ENCODE measurements around the gene ITGAD. TPM values are rescaled to one million over a fixed set of nuclear protein-coding genes. Genes with fewer than 3 reads are reported as not detected.

ITGAD gene
- 0.02 TPM in 1 of 5 replicates, not detected in the others for total RNA-seq (2022; extraction: Qiagen RNA extraction)

DNA sequence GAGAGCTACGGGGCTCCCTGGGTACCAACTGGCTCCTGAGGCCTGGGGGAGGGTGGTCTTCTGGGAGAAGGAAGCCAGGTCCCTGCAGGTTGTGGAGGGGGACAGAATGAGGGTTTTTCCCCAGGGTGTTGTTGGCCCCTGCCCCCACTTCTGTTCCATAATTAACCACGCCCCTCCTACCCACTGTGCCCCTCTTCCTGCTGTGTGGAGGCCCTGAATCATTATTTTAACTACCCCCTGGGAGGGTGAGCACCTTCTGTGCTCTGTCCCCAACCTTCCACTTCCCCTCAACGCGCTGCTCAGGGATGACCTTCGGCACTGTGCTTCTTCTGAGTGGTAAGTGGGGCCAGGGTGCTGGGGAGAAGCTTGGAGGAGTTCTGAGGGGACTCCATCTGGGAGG is at the start of gene ITGAD:
Gene ITGAD, plus strand, starts transcription at position 280 of the 400 bp plus-strand sequence. Its CDS starts 26 bp downstream, at position 306.

DNA sequence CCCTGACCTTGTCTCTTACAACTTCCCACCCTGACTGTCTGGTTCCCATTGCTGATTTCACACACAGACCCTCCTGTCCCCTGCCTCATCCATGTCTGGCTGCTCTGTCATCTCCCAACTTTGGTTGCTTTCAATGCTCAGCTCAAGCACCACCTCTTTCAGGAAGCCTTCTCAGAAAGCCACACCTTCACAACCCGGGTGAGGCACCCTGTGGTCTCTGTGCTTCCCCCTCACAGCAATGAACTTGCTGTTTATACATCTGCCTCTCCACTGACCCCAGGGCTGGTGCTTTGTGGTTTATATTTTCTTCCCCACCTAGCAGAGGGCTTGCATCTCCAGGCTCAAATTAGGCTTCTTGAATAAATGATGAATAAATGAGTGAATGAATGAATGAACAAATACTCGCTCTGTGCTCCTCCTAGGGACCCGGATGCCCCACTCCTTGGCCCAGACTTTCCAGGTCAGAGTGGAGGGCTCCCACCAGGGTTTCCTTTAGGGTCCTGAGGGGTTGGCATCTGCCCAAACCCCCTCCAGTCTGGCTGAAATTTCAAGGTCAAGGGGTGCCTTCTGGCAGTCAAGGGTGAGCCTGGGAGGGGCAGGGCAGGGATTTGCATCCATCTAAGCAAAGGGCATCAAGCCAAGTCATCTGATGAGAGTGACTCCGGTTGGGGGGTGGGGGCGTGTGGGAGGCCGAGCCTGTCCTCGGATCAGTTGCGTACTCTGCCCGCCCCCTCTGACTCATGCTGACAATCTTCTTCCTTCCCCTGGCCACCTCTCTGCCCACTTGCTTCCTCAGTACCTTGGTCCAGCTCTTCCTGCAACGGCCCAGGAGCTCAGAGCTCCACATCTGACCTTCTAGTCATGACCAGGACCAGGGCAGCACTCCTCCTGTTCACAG is 38.5 kb upstream of the ITGAD start, which contains the start of gene ITGAX:
Gene ITGAX, plus strand, starts transcription at position 783 of the 898 bp plus-strand sequence. Its CDS starts 79 bp downstream, at position 862.

DNA sequence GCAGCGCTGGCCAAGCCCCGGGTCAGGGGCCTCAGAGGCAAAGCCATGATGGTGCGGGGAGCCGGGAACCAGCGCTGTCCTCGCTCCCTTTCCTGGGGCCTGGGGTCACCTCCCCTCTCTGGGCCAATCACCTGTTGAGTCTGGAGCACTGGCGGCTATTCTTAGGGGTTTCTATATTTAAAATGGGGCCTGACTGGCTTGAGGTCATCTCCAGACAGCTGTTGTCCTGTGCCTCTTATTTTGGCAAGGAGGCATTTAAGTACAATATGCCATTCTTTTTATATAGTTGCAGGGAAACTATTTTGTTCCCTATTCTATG is 35.1 kb downstream of the ITGAD start, which contains the start of gene COX6A2:
Gene COX6A2, minus strand, starts transcription at position 82 of the 319 bp plus-strand sequence. Its CDS starts 35 bp downstream, at position 47.

DNA sequence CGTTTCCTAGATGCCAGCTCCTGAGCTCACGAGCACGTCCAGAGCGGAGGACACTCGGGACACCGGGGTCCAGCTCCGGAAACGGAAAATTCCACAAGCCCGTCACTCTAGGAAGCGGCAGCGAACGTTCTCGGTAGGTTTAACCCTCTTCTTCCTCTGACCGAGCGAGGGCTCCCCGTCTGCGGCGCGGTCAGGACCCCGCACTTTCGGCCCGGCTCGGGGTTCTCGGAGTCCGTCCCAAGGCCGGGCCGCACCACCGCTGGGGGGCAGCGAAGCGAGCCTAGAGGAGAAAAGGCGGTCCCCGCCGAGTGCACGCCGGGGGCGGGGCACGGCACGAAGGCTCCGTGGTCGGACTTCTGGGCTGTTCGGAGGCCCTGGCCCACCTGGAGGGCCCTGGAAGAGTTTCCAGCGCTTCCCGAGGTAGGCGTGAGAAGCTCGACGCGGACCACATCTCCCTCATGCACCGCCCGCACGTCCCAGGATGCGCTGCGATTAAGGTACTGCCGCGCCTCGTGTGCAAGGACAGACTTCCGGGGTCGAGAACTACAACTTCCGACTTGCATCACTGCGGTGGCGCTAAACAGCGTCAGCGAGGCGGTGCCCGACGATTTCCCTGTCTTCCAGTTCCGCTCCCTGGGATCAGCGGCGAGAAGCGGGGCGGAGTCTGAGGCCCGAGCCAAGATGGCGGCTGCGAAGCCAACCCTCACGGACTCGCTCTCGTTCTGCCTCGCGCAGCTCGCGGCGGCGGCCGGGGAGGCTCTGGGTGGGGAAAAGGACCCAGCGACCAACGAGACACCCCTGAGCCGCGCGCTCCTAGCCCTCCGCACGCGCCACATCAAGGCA is 65.9 kb downstream of the ITGAD start, which contains the start of gene ARMC5:
Gene ARMC5, plus strand, starts transcription at position 658 of the 843 bp plus-strand sequence. Its CDS starts 24 bp downstream, at position 682.

DNA sequence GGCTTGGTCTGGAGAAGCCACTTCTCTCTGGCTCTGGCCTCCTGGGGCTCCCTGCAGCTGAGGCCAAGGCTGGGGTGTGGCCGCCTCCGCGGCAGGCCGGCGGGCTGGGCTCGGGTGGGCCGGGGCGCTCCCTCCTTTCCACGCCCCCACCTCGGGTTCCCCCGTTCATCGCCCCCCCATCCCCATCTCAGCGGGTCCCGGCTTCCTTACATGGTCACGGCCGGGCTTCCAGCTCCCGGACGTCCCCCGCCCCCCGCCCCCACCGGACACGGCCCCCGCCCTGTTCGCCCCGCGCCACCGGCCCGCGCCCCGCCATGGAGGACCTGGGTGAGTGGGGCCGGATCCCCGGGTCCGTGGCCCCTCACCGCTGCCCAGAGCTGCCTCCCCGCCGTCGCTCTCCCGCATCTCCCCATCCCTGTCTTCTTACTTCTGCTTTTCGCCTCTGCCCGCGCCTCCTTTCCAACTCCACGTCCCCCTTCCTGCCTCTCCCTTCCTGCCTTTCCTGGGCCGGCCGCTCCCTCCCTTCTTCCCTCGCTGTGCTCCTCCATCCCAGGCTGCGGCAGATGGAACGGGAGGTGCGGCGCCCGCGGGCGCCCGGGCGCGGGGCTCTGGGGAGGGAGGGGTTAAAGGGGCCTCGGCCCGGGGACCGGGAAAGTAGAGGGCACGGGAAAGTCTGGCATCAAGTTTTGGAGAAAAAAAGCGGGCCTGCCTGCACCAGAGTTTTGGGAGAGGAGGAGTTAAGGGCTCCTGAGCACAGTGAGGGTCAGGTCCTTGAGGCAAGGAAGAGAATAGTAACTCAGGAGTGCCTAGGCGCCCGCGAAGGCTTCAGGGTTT is 79.0 kb downstream of the ITGAD start, which contains the start of gene TGFB1I1:
Gene TGFB1I1, plus strand, starts transcription at position 278 of the 834 bp plus-strand sequence. Its CDS starts 37 bp downstream, at position 315.

Other genes starting within 250 kb of the ITGAD start
- 0.58 to 1.1 TPM (median 0.72 TPM) in 5 replicates for gene PRSS36, start 243.3 kb upstream of the ITGAD start, total RNA-seq (2022; extraction: Qiagen RNA extraction)
- 507 to 553 TPM (median 516 TPM) in 5 replicates for gene FUS, start 213.2 kb upstream of the ITGAD start, total RNA-seq (2022; extraction: Qiagen RNA extraction)
- 25.7 to 50.2 TPM (median 42.9 TPM) in 5 replicates for gene PYCARD, start 190.6 kb upstream of the ITGAD start, total RNA-seq (2022; extraction: Qiagen RNA extraction)
- 0.02 to 0.07 TPM (median 0.02 TPM) in 5 replicates for gene TRIM72, start 179.2 kb upstream of the ITGAD start, total RNA-seq (2022; extraction: Qiagen RNA extraction)
- not detected in 5 replicates for gene PYDC1, start 176.2 kb upstream of the ITGAD start, total RNA-seq (2022; extraction: Qiagen RNA extraction)
- gene ITGAM, start 133.4 kb upstream of the ITGAD start, total RNA-seq (2022; extraction: Qiagen RNA extraction) = 1.4 to 2.8 TPM (median 2.4 TPM) in 5 replicates
- gene ITGAX, start 38.2 kb upstream of the ITGAD start, total RNA-seq (2022; extraction: Qiagen RNA extraction) = 1.1 to 1.9 TPM (median 1.7 TPM) in 5 replicates
- gene COX6A2, start 35.0 kb downstream of the ITGAD start, total RNA-seq (2022; extraction: Qiagen RNA extraction) = not detected in 5 replicates
- gene ZNF843, start 49.5 kb downstream of the ITGAD start, total RNA-seq (2022; extraction: Qiagen RNA extraction) = 0.14 to 0.22 TPM (median 0.14 TPM) in 5 replicates
- 6.7 to 15.2 TPM (median 11.1 TPM) in 5 replicates for gene ARMC5, start 66.2 kb downstream of the ITGAD start, total RNA-seq (2022; extraction: Qiagen RNA extraction)
- 35.9 to 63.4 TPM (median 47.8 TPM) in 5 replicates for gene TGFB1I1, start 78.8 kb downstream of the ITGAD start, total RNA-seq (2022; extraction: Qiagen RNA extraction)
- 0.07 to 0.46 TPM (median 0.21 TPM) in 5 replicates for gene SLC5A2, start 89.8 kb downstream of the ITGAD start, total RNA-seq (2022; extraction: Qiagen RNA extraction)
- gene RUSF1, start 115.1 kb downstream of the ITGAD start, total RNA-seq (2022; extraction: Qiagen RNA extraction) = 39.3 to 57.5 TPM (median 53.3 TPM) in 5 replicates
- gene AHSP, start 134.6 kb downstream of the ITGAD start, total RNA-seq (2022; extraction: Qiagen RNA extraction) = not detected in 5 replicates